Measurements from ENCODE around the gene TSPAN9.

The TSPAN9 gene

GRCh38 chr12:3076730-3077571 lies at the start of gene TSPAN9:
Gene TSPAN9, plus strand, starts transcription at chr12:3077379. Its CDS starts 123,815 bp downstream, at chr12:3201194.
- no peak for DNase-seq

DNA sequence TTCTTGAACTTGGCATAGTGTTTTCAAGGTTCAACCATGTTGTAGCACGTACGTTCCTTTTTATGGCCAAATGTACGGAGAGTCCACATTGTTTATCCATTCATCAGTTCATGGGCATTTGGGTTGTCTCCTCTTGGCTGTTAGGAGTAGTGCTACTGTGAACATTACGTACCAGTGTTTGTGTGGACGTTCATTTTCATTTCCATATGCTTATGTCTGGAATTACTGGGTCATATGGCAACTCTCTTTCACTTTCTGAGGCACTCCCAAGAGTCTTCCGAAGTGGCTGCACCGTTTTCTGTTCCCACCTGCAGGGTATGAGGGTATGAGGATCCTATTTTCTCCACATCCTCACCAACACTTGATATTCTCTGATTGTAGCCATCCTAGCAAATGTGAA lies 49.1 kb upstream of the TSPAN9 start:
- DNase-seq: no peak

DNA sequence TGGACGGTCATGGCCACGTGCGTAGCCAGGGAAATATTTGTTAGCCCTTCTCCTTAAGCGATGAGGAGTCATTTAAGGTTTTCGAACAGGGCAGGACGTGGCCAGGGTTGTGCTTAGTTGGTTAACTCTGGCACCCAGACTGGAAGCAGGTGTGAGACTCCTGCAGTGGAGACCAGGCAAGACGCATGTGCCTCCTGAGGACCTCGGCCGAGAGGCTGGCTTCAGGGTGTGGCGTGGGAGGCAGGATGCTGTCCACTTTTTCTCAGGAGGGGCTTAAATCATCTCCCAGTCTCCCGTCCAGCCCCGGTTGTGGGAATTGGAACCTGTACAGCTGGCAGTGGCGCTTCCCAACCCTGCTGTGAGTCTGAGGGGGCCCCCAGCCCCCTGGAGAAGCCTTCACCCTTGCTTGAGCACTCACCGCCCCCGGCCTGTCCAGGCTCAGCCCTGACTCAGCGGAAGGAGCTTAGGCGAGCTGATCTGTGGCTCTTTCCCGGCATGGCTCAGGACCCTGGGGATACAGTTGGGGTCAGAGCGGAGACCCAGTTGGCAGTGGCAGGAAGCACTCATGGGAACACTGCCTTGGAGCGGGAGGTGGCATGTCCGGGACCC lies 46.3 kb upstream of the TSPAN9 start:
- DNase-seq: no peak

DNA sequence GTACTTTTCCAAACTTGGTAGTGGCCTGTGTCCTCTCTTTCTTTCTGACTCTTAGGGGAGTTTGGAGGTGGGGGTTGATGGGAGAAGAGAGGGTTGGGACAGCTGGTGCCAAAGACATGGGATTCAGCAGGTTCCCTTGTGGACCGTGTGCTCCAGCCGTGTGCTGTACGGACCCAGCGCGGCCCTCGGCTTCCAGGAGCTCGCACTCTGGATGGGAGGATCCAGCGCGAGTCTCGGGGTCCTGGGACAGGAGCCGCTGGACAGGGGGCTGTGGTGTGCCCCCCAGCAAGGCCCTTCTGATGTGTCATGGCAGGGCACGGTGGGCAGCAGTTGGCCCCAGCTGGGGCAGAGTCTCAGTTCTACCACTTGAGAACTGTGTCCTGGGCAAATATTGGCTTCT lies 45.0 kb upstream of the TSPAN9 start:
- no peak for DNase-seq

DNA sequence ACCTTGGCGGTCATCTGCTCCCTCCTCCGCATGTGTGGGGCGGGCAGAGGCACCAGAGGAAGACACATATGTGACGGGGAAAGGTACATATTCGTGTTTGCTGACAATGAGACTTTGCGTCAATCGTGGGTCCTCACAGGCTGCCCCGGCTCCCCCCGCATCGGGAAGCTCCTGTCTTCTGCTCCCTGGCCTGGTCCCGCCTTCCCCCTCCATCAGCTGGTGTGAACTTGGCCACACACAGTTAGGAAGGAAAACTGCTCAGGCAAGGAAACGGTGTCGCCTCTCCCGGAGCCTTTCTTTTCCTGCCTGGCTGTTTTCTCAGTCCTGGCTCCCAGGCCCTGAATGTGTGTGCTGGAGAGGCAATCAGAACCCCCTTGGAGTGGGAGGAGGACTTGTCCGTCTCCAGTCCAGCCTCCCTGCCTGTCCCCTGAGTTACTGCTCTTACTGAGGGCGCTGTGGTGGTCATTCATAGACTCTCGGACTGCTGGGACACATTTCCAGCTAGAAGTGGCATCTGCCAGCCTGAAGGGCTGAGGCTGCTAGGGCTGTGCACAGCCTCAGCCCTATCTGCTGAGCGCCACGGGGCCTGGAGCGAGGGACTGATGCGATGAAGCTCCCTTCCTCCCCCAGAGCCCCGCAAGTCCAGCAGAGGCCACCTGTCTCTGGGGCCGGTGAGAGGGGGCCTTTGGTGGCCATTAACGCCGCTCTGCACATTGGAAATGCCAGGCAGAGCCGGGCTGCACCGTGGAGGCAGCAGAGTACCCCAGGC lies 44.2 kb upstream of the TSPAN9 start:
- DNase-seq: no peak

- no peak for DNase-seq
Observed at GRCh38 chr12:3033539-3033867, 43.7 kb upstream of the TSPAN9 start.

DNA sequence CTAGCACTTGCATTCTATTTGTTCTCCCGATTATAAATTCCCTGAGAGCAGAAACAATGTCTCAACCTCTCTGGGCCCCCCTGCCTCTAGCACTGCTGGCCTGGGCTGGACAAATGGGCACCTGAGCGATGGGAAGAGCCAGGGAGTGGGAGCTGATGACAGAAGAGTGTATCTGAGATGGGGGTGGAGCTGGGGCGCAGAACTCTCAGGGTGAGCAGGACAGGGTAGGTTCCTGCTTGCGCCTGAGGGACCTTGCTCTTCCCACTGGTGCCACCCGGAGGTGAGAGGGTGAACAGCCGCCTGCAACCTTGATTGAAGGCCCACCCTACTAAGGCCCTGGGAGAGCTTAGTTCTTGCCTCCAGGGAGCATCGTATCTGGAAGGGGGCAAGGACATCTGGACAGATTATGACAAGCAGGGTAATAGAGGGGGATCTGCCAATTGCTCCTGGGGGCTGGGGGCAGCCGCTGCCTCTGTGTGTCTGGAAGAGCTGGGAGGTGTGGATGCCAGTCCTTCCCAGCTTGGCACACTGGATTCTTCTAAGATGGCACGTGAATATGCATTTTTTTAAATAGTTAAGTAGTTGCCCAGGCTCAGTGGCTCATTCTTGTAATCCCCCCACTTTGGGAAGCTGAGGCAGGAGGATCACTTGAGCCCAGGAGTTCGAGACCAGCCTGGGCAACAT lies 43.0 kb upstream of the TSPAN9 start:
- DNase-seq: peak; percentile 81

- no peak for DNase-seq
Observed at GRCh38 chr12:3035171-3035570, 42.0 kb upstream of the TSPAN9 start.

DNA sequence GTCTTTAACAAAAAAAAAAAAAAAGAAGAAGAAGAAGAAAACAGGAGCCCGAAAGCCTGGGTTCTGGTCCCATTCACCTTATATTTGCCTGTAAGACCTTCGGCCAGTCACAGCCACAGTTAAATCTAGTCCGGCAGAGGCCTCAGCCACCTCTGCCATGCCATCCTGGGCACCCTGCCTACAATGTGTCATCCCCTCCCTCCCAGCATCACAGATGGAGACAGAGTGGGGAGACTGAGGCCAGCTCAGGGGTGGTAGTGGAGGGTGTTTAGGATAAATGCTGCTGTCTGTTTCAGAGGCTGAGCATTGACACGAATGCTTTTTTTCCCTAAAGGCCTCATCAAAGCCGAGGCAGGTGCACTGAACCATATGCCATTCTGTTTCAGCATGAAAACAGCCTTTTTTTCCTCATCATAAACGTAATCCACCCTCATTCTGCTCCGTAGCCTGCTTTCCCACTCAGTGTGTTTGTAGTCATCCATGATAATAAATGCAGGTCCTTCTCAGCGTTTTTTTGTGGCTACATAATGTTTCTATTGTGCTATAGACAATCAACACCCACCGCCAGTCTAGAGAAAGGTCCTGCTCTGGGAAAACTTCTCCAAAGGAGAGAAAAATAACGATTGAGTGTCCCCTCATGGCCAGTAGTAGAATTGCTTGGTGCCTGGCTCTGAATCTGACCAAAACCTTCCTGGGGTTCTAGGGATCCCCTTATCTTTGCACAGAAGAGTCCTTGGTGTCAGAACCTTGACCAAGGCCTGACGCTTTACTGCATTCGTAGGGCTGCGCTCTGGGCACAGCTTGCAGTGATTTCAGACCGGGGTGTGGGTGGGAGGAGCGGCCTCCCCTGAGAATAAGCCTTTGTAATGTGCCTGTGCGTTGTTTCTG lies 41.1 kb upstream of the TSPAN9 start:
- peak; percentile 76 for DNase-seq

DNA sequence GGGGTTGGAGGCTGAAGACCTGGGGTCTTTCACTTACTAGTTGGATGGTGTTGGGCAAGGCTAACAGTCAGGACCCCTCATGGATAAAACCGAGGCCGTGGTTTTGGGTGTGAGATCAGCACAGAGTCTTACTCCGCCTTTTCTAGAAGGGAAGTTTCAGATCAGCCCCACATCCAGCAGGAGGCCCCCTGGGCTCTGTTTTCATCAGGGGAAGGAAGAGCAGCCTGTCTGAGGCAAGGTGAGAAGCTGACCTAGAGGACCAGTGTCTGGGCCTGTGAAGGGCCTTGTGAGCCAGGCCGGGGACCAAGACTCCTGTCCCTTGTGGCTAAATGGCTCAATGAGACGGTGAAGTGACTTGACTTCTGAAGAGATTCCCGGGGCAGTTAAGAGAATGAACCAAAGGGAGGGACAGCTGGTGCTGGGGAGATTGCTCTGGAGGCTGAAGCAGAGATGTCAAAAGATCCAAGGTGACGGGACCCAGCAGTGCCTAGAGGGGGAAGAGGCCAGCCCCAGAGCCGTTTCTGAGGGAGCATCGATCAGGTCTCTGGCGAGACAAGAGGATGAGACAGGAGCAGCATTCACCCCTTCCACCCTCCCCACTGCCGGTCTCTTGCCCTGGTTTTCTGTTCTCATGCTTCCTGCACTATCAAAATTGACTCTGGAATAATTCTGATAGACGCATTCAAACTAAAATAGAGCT lies 40.1 kb upstream of the TSPAN9 start:
- DNase-seq: no peak

GRCh38 chr12:3038166-3038565 lies 39.0 kb upstream of the TSPAN9 start:
- DNase-seq: no peak

DNA sequence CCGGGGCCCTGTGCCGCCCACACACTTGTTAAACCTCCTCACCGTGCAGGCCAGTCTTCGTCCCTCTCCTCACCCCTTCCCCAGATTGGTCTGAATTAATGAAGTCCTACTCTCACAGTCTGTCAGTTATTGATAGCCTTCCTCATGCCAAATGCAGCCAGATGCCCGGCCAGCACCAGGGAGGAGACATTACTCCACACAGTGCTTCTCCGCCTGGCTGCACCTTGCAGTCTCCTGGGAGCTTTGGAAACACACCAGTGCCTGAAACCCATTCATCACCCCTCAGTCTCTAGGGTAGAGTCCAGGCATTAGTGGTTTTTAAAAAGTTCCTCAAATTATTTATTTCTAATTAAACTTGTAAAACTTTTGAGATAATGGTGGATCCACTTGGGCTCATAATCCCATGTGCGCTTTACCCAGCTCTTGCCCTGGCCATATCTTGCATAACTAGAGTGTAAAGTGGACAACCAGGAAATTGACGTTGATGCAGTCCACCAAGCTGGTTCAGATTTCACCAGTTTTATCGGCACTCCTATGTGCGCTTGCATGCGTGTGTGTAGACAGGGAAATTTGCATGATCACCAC lies 38.2 kb upstream of the TSPAN9 start:
- no peak for DNase-seq

GRCh38 chr12:3040026-3040656 lies 37.0 kb upstream of the TSPAN9 start:
- DNase-seq: no peak

DNA sequence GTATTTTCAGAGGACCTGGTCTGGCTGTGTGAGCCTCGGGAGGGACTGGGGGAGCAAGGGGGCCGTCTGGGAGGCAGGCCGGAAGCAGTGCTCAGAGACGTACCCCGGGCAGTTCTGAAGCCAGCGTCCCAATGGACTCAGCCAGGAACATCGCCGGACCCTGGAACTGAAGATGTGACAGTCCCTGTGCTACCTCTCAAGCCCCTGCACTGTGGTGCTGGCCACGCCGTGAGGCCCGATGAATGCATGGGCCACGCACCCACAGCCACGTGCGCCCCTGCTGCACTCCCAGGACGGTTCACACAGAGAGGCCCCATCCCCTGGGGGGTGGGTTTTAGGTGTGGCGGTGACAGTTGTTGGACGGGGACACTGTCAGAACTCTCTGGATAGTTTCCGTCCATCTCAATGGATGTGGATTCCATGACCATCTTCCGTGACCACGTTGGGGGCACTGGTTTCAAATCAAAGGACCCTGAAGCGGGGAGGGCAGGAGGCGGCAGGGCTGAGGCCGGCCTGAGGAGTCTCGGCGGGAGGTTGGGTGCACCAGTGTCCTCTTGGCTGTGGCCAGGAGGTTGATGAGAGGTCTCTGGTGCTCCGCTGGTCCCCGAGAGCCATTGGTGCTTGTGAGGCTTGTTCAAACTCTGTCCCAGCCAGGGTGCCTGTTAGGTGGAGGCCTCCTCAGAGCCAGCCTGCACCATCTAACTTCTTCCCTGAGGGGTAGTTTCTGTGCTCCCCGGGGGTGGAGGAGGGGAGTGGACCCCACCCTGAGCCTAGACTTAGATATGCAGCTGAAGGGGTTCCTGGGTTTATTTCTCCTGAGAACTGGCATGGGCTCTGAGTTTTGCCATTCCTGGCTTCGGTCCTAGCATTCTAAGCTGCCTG lies 36.3 kb upstream of the TSPAN9 start:
- DNase-seq: no peak

GRCh38 chr12:3041558-3042164 lies 35.5 kb upstream of the TSPAN9 start:
- DNase-seq: peak; percentile 96

- DNase-seq: peak; percentile 25
Observed at GRCh38 chr12:3042394-3042793, 34.8 kb upstream of the TSPAN9 start.

DNA sequence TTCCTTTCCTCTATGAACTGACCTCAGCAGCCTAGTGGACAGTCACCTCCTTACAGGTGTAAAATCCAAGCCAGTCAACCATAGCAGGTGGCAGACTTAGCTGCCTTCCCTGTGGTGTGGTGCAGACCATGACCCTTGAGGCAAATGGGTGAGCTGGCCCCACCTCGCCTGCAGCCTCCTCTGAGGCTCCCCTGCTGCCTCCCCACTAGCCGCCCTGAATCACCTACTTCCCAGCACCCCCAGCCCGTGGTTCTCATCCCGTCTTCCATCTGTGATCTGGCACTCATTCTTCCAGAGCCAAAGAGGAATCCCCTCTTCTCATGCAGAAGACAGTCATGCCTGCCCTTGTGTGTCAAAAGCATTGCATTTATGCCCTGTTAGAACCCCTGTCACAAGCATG lies 34.4 kb upstream of the TSPAN9 start:
- DNase-seq: no peak

DNA sequence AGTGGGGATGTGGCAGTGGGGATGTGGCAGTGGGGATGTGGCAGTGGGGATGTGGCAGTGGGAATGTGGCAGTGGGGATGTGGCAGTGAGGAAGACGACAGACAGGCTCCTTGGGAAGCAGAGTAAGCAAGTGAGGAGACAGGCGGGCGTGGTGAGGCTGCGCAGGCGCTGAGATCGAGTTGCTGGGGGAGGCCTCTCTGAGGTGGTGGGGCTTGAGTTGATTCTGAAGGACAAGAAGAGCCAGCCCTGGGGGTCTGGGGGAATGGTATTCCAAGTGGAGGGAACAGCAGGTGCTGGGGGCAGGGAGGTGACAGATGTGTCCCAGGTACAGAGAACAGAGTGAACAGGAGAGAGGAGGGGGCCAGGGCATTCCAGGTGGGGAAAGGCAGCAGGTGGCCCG lies 33.8 kb upstream of the TSPAN9 start:
- no peak for DNase-seq

DNA sequence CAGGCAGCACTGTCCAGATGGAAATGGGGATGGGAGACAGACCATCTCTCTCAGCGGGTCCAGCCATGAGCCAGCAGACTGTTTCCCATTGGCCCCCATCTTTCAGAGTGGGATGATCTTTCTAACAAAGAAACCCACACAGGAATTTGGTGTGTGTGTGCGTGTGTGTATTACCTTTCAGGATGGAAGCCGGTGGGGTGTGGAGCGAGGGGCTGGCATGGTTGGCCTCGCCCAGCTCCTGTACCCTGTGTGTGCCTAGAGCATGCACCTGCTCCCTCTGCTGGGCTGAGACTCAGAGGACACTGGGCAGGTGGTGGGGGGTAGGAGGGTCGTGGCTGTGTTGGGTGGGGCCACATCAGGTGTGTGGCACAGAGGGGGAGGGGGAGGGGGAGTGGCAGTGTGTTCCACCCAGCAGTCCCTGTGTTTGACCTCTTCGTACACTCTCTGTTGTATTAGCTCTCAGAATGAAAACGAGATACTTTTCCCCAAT lies 33.0 kb upstream of the TSPAN9 start:
- no peak for DNase-seq
